SK-N-SH (cell line): Measurements from ENCODE around the gene FRMPD4. TPM values are rescaled to one million over a fixed set of nuclear protein-coding genes. Genes with fewer than 3 reads are reported as not detected.

Experiments
- CTCF ChIA-PET: fragments of 300-600, 350-600 bp; formaldehyde crosslinking; extraction: SDS; loops from one replicate; lab custom pipeline; 2021; lab: Yijun Ruan, JAX
- POLR2A ChIA-PET: fragments of 350-600 bp; sonication (Branson Sonifier 250); formaldehyde crosslinking; extraction: SDS; loops from one replicate; lab custom pipeline; 2020; ENCODE audit warnings: antibody characterized with exemption, inconsistent platforms; lab: Yijun Ruan, JAX
- DNase-seq: peaks from one replicate; pipeline ENCODE4 v3.0.0; 2012
- H2AFZ ChIP-seq: fragments of 200-600 bp; sonication (generic); 2 replicates; pipeline ENCODE4 v1.8.1; 2016; ENCODE audit warnings: antibody characterized with exemption, mild to moderate bottlenecking, low read depth
- H3F3A ChIP-seq: fragments of 200-600 bp; sonication (generic); replicated peaks from 2 replicates; pipeline ENCODE3; 2016; ENCODE audit warnings: antibody characterized with exemption, mild to moderate bottlenecking; ENCODE audit not compliant: insufficient read depth
- H3K27ac ChIP-seq, 2 experiments: fragments of 200-500 bp in 1 of 2; fragments of 200-600 bp in 1 of 2; sonication (Bioruptor generic) in 1 of 2; sonication (generic), shearing (Covaris generic) in 1 of 2; 2 replicates each; pipeline versions ENCODE4 v1.5.1 to v1.6.1; 2014 to 2016; ENCODE audit warnings: low read depth in 2 of 2, inconsistent platforms in 1 of 2, low read length in 1 of 2, mild to moderate bottlenecking in 1 of 2, mixed read lengths in 1 of 2
- H3K27me3 ChIP-seq: fragments of 200-600 bp; sonication (generic), shearing (Covaris generic); 2 replicates; pipeline ENCODE4 v1.6.1; 2016; ENCODE audit warnings: mixed run types; ENCODE audit not compliant: insufficient read depth
- H3K36me3 ChIP-seq, 2 experiments: fragments of 200-500 bp in 1 of 2; fragments of 200-600 bp in 1 of 2; sonication (Bioruptor generic) in 1 of 2; sonication (generic) in 1 of 2; replicated peaks in 1 of 2; 2 replicates each; pipeline versions ENCODE3 to v1.5.1; 2014 to 2016; ENCODE audit warnings: low read length in 1 of 2, mild to moderate bottlenecking in 1 of 2; ENCODE audit not compliant: insufficient read depth in 2 of 2, control insufficient read depth in 1 of 2
- H3K4me1 ChIP-seq, 2 experiments: fragments of 200-500 bp in 1 of 2; fragments of 200-600 bp in 1 of 2; sonication (Bioruptor generic) in 1 of 2; sonication (generic), shearing (Covaris generic) in 1 of 2; 2 replicates each; pipeline versions ENCODE4 v1.5.1 to v1.6.1; 2014 to 2016; ENCODE audit warnings: low read depth in 1 of 2, low read length in 1 of 2, mixed run types in 1 of 2; ENCODE audit not compliant: insufficient read depth in 2 of 2, control insufficient read depth in 1 of 2
- H3K4me2 ChIP-seq: fragments of 200-600 bp; sonication (generic), shearing (Covaris generic); 2 replicates; pipeline ENCODE4 v1.6.1; 2017; ENCODE audit warnings: mixed run types
- H3K4me3 ChIP-seq, 2 experiments: fragments of 200-500 bp in 1 of 2; fragments of 200-600 bp in 1 of 2; sonication (Bioruptor generic) in 1 of 2; sonication (generic), shearing (Covaris generic) in 1 of 2; 2 replicates each; pipeline versions ENCODE4 v1.5.1 to v1.8.1; 2014 to 2016; ENCODE audit warnings: low read depth in 2 of 2, inconsistent platforms in 1 of 2, low read length in 1 of 2, mild to moderate bottlenecking in 1 of 2, mixed read lengths in 1 of 2, moderate library complexity in 1 of 2
- H3K79me2 ChIP-seq: fragments of 200-600 bp; sonication (generic); 2 replicates; pipeline ENCODE4 v1.8.1; 2017; ENCODE audit warnings: mild to moderate bottlenecking; ENCODE audit not compliant: insufficient read depth
- H3K9ac ChIP-seq: fragments of 200-600 bp; sonication (generic); 2 replicates; pipeline ENCODE4 v1.6.1; 2017; ENCODE audit warnings: mixed run types
- H3K9me2 ChIP-seq: fragments of 200-600 bp; sonication (generic); 2 replicates; pipeline ENCODE4 v1.6.1; 2017; ENCODE audit warnings: mixed run types
- H3K9me3 ChIP-seq: fragments of 200-600 bp; sonication (generic); 2 replicates; pipeline ENCODE4 v1.6.1; 2017; ENCODE audit warnings: mixed run types, mild to moderate bottlenecking, moderate library complexity
- H4K20me1 ChIP-seq: fragments of 200-600 bp; sonication (generic); 2 replicates; pipeline ENCODE4 v1.6.1; 2017; ENCODE audit warnings: mild to moderate bottlenecking, mixed run types; ENCODE audit not compliant: insufficient read depth
- CHD2 ChIP-seq: fragments of 150-350 bp; IDR thresholded peaks from 2 replicates; pipeline ENCODE4 v1.6.1; 2018; ENCODE audit warnings: low read length; ENCODE audit not compliant: partially characterized antibody
- EZH2phosphoT487 ChIP-seq: fragments of 200-600 bp; sonication (generic); IDR thresholded peaks from 2 replicates; pipeline ENCODE4 v1.6.1; 2017; ENCODE audit warnings: low read depth, mixed run types, mild to moderate bottlenecking, antibody characterized with exemption, moderate library complexity, borderline replicate concordance
- GABPA ChIP-seq: IDR thresholded peaks from 2 replicates; pipeline ENCODE4 v1.4.0; 2012; ENCODE audit warnings: low read depth, mild to moderate bottlenecking
- JUND ChIP-seq: IDR thresholded peaks from 2 replicates; pipeline ENCODE4 v1.4.0; 2012
- NFIC ChIP-seq: IDR thresholded peaks from 2 replicates; pipeline ENCODE4 v1.4.0; 2012; ENCODE audit warnings: borderline replicate concordance
- RAD21 ChIP-seq: IDR thresholded peaks from 2 replicates; pipeline ENCODE4 v1.6.1; 2012; ENCODE audit warnings: mild to moderate bottlenecking, low read length
- SIN3A ChIP-seq: IDR thresholded peaks from 2 replicates; pipeline ENCODE4 v1.6.1; 2012; ENCODE audit warnings: low read depth, mild to moderate bottlenecking, low read length, moderate library complexity, borderline replicate concordance
- TAF1 ChIP-seq: IDR thresholded peaks from 2 replicates; pipeline ENCODE4 v1.6.1; 2012; ENCODE audit warnings: low read depth, mild to moderate bottlenecking, low read length, moderate library complexity, borderline replicate concordance
- YY1 ChIP-seq: IDR thresholded peaks from 2 replicates; pipeline ENCODE4 v1.4.0; 2012; ENCODE audit warnings: low read depth, mild to moderate bottlenecking
- WGBS: methylation state at CpG from one replicate; pipeline ENCODE4 v1.1.6; 2017; ENCODE audit warnings: low lambda C conversion rate; 5-methylcytosine and 5-hydroxymethylcytosine counted together
- polyA plus RNA-seq, 3 experiments: library from polyadenylated mRNA; depleted of rRNA; stranded (reverse); fragments of >200 nt; gene quantifications; 2 replicates each; pipeline ENCODE4 v1.2.3, GENCODE V29; 2012
- TF ChIP-seq, protein P1 (sequence below): fragments of 200-600 bp; sonication (generic); IDR thresholded peaks from 2 replicates; pipeline ENCODE4 v1.6.1; 2017; ENCODE audit warnings: antibody characterized with exemption, mild to moderate bottlenecking, moderate library complexity
- TF ChIP-seq, protein P2 (sequence below): IDR thresholded peaks from 2 replicates; pipeline ENCODE4 v1.4.0; 2012; ENCODE audit warnings: low read depth, borderline replicate concordance
- TF ChIP-seq, protein P3 (sequence below): fragments of 150-350 bp; IDR thresholded peaks from 2 replicates; pipeline ENCODE4 v1.6.1; 2016; ENCODE audit warnings: mild to moderate bottlenecking, low read depth, low read length
- TF ChIP-seq, protein P4 (sequence below): IDR thresholded peaks from 2 replicates; pipeline ENCODE4 v1.4.0; 2012; ENCODE audit warnings: low read depth, borderline replicate concordance

Gene FRMPD4
- polyA plus RNA-seq, 1 of the 3 experiments (the other 2 are of a cell fraction) = not detected

DNA sequence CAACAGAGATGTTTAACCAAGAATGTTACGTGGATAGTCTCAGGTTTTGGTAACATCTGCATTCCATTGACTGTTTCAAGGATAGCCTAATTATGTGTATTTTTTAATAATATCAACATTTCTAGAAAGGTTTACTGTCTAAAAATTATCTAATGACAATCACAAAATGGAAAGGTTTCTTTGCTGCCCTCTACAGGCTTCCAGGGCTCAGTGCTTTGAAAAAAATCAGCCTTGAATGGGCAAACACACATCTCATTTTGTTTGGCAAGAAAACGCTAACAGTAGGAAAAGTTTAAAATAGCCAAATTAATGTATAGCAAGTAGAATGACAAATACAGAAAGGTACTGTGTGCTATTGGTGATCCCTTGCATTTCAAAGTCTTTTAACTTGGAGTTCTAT is 429.6 kb downstream of the FRMPD4 start:
- TF ChIP-seq, protein P1, sequence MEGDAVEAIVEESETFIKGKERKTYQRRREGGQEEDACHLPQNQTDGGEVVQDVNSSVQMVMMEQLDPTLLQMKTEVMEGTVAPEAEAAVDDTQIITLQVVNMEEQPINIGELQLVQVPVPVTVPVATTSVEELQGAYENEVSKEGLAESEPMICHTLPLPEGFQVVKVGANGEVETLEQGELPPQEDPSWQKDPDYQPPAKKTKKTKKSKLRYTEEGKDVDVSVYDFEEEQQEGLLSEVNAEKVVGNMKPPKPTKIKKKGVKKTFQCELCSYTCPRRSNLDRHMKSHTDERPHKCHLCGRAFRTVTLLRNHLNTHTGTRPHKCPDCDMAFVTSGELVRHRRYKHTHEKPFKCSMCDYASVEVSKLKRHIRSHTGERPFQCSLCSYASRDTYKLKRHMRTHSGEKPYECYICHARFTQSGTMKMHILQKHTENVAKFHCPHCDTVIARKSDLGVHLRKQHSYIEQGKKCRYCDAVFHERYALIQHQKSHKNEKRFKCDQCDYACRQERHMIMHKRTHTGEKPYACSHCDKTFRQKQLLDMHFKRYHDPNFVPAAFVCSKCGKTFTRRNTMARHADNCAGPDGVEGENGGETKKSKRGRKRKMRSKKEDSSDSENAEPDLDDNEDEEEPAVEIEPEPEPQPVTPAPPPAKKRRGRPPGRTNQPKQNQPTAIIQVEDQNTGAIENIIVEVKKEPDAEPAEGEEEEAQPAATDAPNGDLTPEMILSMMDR = peak; percentile 83
- TF ChIP-seq RAD21 = peak; percentile 48
- no peak for TF ChIP-seq GABPA
- POLR2A ChIA-PET = no interaction called here
- no peak overlapping the region for H3K4me2 ChIP-seq
- H3K27me3 ChIP-seq = no peaks in the 10 kb centered on the region
- H4K20me1 ChIP-seq = no peaks in the 10 kb centered on the region
- no peaks in the 10 kb centered on the region for H3K79me2 ChIP-seq
- DNase-seq = peak; percentile 17
- no peaks in the 10 kb centered on the region for H3K9me2 ChIP-seq
- H3K27ac ChIP-seq = no peak overlapping the region
- H3F3A ChIP-seq = no peaks in the 10 kb centered on the region
- H3K4me1 ChIP-seq = no peaks in the 10 kb centered on the region
- no peaks in the 10 kb centered on the region for H3K9me3 ChIP-seq
- 12% methylated on average over 2 of the region's 2 CpGs for WGBS
- H3K9ac ChIP-seq = no peak overlapping the region
- no peak overlapping the region for H3K4me3 ChIP-seq
- CTCF ChIA-PET = interaction anchor here (1.6 kb wide), 1 partner anchor 17 kb away, joined by 4 read pairs; no protein-coding TSS in a partner anchor
- no peak overlapping the region for H2AFZ ChIP-seq
- H3K36me3 ChIP-seq = no peaks in the 10 kb centered on the region

DNA sequence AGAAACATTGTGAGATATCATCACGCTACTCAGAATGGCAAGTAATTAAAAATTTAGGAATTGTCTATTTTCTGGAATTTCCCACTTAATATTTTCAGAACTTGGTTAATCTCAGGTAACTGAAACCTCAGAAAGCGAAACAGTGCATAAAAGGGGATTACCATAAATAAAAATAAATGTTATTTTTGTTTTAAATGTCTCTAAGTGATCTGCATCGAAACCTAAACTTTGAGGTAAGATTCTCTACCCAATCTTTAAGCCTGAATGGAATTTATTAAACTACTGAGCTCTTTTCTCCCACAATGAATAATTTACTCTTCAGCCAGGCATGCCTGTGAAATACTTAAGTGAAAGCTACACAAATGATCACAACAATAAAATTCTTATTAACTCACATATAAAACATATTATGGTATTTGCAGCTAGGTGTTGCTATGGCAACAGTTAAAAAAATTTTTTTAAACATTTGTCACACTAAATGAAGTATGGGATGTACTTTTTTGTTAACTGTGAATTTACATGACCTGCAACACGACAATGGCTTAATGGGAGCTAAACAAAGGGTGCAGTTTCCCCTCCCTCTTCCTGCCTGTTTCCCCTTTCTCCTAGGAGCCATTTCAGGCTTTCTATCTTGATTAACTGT is 432.7 kb downstream of the FRMPD4 start:
- Histone ChIP-seq H3F3A (no peaks in the 10 kb centered on the region), H2AFZ (no peak overlapping the region), H3K27ac (no peak overlapping the region), H3K4me1 (no peaks in the 10 kb centered on the region), H4K20me1 (no peaks in the 10 kb centered on the region), H3K4me3 (no peak overlapping the region), H3K36me3 (no peaks in the 10 kb centered on the region), H3K4me2 (no peak overlapping the region), H3K9ac (no peak overlapping the region), H3K9me2 (no peaks in the 10 kb centered on the region), H3K27me3 (no peaks in the 10 kb centered on the region), H3K9me3 (no peaks in the 10 kb centered on the region), H3K79me2 (no peaks in the 10 kb centered on the region)
- CTCF ChIA-PET = interaction anchor here (2.3 kb wide), 1 partner anchor 130 kb away, joined by 6 read pairs; no protein-coding TSS in a partner anchor
- DNase-seq = no peak
- POLR2A ChIA-PET = no interaction called here
- 4% methylated on average over 4 of the region's 4 CpGs for WGBS
- TF ChIP-seq EZH2phosphoT487 = no peak
- TF ChIP-seq, protein P2, sequence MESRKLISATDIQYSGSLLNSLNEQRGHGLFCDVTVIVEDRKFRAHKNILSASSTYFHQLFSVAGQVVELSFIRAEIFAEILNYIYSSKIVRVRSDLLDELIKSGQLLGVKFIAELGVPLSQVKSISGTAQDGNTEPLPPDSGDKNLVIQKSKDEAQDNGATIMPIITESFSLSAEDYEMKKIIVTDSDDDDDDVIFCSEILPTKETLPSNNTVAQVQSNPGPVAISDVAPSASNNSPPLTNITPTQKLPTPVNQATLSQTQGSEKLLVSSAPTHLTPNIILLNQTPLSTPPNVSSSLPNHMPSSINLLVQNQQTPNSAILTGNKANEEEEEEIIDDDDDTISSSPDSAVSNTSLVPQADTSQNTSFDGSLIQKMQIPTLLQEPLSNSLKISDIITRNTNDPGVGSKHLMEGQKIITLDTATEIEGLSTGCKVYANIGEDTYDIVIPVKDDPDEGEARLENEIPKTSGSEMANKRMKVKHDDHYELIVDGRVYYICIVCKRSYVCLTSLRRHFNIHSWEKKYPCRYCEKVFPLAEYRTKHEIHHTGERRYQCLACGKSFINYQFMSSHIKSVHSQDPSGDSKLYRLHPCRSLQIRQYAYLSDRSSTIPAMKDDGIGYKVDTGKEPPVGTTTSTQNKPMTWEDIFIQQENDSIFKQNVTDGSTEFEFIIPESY = no peak
- no peak for TF ChIP-seq NFIC
- TF ChIP-seq, protein P3, sequence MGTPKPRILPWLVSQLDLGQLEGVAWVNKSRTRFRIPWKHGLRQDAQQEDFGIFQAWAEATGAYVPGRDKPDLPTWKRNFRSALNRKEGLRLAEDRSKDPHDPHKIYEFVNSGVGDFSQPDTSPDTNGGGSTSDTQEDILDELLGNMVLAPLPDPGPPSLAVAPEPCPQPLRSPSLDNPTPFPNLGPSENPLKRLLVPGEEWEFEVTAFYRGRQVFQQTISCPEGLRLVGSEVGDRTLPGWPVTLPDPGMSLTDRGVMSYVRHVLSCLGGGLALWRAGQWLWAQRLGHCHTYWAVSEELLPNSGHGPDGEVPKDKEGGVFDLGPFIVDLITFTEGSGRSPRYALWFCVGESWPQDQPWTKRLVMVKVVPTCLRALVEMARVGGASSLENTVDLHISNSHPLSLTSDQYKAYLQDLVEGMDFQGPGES = no peak
- TF ChIP-seq SIN3A = no peak
- TF ChIP-seq CHD2 = no peak
- TF ChIP-seq, protein P4, sequence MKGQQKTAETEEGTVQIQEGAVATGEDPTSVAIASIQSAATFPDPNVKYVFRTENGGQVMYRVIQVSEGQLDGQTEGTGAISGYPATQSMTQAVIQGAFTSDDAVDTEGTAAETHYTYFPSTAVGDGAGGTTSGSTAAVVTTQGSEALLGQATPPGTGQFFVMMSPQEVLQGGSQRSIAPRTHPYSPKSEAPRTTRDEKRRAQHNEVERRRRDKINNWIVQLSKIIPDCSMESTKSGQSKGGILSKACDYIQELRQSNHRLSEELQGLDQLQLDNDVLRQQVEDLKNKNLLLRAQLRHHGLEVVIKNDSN = no peak
- TF ChIP-seq TAF1 = no peak
- TF ChIP-seq JUND = no peak
- no peak for TF ChIP-seq YY1
